ENCODE results near the gene ZNF423.

The ZNF423 gene

DNA sequence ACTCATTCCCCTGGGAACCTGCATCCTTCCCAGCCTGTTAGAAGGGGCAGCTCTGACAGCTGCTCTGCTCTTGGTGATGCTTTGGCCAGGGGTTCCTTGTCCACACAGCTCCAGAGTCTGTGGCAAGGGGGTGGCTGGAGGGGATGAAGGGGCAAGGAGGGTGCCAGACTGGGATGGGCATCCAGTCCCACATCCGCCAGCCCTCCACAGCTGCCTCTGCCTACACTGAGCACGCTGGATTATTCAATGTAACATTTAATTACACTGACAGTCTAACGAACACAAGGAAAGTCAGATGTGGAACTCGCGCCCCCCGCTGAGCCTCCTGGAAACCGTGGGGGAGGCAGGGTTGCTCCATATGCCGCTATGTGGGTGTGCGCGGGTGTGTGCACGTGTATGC, 381.2 kb downstream of the ZNF423 start:
- DNase-seq (ENCODE audit: low read depth in 2 of 2), result no peak

GRCh38 chr16:49473773-49474172, 382.1 kb downstream of the ZNF423 start:
- DNase-seq (ENCODE audit: low read depth in 2 of 2), result no peak

DNA sequence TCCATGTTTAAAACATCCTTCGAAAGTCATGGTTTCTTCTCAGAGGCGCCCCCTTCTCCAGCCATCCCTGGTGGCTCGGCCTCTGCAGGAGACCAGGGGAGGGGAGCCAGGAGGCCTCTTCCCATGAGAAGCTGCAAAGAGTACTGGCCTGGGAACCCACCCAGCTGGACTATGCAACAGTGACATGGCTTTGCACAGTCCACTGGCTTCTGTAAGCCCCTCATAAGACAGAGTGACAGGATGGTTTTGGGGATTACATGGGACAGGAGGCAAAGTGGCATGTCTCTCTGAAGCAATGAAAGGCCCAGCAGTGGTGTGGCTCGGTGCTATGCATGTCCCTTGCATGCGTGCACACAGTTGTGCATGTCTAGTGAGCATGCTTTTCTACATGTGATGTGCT, 382.8 kb downstream of the ZNF423 start:
- no peak for DNase-seq (ENCODE audit: low read depth in 2 of 2)

DNA sequence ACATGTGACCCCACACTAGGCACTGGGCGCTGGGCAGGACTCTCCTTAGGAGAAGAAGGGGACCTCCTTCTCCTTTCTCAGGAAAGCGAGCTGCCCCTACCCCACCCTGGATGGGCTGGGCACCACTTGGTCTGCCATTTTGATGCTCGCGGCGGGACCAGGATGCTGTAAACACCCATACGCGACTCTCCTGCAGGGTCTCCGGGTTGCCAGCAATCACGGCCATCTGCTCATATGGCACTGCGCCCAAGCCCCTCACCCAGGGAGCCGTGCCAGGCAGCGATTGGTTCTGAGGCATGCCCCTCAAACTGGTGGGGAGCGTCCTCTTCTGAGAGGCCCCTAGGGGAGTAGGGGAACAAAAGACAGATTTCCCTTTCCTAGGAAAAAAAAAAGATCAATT, 383.3 kb downstream of the ZNF423 start:
- DNase-seq (ENCODE audit: low read depth in 2 of 2), result no peak

DNA sequence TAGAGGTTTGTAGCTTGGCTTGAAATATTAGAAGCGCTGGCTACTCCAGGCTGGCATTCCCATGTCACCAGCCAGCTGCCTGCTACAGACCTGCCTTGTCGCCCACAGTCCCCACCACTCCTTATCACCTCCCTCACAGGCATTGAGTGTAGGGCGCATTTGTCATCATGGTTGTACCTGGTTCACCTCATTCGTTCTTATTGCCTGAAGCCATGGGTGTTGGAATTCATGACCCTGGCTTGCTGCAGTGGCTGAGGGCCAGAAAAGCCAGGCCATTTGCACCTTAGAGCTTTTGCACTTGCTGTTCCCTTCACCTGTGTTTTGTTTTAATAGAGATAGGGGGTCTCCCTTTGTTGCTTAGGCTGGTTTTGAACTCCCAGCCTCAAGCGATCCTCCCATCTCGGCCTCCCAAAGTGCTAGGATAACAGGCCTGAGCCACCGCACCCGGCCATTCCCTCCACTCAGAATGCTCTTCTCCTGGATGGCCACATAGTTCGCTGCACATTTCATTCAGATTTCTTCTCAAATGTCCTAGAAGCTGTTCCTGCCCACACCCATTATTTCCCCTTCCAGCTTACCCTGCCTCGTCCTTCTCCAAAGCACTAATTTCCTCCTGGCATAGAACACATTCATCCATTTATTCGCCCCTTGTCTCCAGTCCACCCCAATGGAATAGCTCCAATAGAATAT, 384.7 kb downstream of the ZNF423 start:
- DNase-seq (ENCODE audit: low read depth in 2 of 2), result no peak

DNA sequence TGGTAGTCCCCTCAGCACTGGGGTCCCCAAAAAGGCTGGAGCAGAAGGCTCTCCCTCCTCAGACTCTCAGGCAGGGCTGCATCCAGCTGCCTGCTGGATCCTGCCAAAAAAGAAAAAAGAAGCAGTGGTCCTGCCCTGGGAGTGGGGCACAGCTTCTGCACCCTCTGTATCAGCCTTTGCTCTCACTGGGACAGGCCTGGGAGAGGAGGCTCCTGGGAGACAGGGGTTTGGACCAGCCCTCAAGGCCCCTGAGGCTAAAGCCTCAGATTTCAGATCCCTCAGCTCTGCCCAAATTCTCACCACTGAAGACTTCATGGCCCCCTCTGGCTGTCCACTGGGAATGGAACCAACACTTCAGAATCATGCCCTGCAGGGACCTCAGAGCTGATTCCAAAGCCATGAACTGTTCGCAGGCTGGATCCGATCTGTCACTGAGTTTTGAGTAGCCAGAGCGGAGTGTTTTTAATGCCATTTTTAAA, 385.4 kb downstream of the ZNF423 start:
- no peak for DNase-seq (ENCODE audit: low read depth in 2 of 2)

GRCh38 chr16:49469930-49470451, 385.9 kb downstream of the ZNF423 start:
- no peak for DNase-seq (ENCODE audit: low read depth in 2 of 2)

GRCh38 chr16:49469311-49469670, 386.6 kb downstream of the ZNF423 start:
- no peak for DNase-seq (ENCODE audit: low read depth in 2 of 2)

DNA sequence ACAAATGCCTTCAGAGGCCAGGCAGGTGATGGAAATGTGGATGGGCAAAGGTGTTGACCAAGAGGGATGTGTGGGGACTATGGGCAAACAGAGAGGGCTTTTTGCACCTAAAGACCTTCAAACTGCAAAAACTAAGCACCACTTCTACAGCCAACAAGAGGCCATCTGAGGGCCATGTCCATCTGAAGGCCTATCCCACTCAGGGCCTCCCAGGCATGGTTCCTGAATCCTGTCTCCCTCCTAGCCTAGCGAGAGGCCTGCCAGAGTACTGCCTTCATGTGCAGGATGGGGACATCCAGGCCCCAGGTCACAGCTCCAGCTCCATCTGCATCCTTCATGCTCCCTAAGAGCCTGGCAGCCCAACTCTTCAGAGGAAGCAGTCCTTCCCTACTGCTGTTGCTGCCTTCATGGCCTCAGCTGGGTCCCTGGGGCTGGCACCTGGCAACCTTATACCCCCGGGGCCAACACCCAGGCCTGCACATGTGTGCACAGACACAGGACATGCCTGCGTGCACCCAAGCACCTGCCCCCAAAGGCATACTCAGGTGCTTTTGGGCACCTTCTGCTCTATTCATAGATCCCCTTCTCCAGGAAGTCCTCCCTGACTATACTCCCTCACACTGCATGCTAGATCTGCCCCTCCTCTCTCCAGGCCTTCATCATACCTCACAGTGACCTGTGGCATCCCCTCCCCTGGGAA, 387.2 kb downstream of the ZNF423 start:
- DNase-seq (ENCODE audit: low read depth in 2 of 2), result no peak

- no peak for DNase-seq (ENCODE audit: low read depth in 2 of 2)
Measured at GRCh38 chr16:49467540-49468372, 388.2 kb downstream of the ZNF423 start.

DNA sequence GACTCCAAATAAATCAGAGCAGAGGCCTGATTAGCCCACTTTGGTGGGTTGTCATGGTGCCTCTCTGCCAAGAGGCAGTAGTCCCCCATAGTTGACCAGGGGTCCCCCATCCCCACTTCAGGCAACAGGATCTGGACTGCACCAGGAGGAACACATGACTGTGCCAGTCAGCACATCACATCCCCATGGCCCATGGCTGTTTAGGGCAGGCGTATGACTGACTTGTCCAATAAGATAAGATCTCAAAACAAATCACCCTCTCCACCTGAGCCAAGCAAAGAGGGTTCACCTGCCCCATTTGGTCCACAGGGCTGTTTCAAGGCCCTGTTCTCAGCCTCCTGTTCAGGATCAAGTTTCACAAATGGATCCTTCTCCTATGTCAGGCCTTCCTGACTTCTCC, 389.0 kb downstream of the ZNF423 start:
- no peak for DNase-seq (ENCODE audit: low read depth in 2 of 2)

GRCh38 chr16:49466529-49466831, 389.4 kb downstream of the ZNF423 start:
- DNase-seq (ENCODE audit: low read depth in 2 of 2), result no peak

- DNase-seq (ENCODE audit: low read depth in 2 of 2), result no peak
Measured at GRCh38 chr16:49465661-49466528, 390.0 kb downstream of the ZNF423 start.

GRCh38 chr16:49464877-49465504, 390.9 kb downstream of the ZNF423 start:
- DNase-seq (ENCODE audit: low read depth in 2 of 2), result no peak

- no peak for DNase-seq (ENCODE audit: low read depth in 2 of 2)
Measured at GRCh38 chr16:49464093-49464492, 391.8 kb downstream of the ZNF423 start.

GRCh38 chr16:49463529-49463928, 392.4 kb downstream of the ZNF423 start:
- peak; percentile 14 to 30 for DNase-seq (ENCODE audit: low read depth in 2 of 2)

DNA sequence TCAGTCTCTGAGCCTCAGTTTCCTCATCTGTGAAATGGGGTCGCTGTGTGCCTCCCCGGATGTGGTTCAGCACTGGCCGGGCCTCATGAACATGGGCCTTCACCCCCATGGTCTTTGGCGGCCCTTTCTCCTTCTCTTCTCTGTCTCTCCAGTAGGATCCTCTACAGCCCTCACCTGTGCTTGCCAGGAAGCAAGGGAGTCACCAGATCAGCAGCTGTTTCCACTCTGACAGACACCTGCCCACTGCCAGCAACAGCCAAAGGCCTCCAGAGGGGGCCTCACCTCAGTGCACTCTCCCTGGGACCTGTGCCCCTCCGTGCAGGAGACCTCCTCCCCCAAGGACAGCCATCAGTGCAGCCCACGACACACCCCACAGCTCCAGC, 392.9 kb downstream of the ZNF423 start:
- no peak for DNase-seq (ENCODE audit: low read depth in 2 of 2)

- DNase-seq (ENCODE audit: low read depth in 2 of 2), result no peak
Measured at GRCh38 chr16:49462362-49462988, 393.4 kb downstream of the ZNF423 start.

DNA sequence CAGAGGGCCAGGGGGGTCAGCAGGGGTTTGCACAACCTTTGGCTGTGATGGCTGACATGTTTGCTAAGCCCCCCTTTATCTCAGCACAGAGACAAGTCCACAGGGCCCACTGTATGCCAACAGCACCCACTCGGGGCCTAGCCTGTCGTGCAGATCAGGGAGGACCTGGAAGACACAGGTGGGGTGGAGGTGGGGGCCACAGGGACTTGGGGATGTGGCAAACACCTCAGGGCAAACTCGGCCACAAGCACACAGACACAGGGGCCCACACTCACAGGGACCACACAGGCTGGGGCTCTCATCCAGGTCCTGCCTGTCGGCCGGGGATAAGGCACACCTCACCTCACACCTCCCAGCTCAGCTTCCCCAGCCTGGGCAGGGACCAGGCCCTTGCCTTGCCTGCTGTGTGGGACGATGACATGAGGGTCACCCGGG, 394.4 kb downstream of the ZNF423 start:
- no peak for DNase-seq (ENCODE audit: low read depth in 2 of 2)

- DNase-seq (ENCODE audit: low read depth in 2 of 2), result no peak
Measured at GRCh38 chr16:49460786-49461470, 395.0 kb downstream of the ZNF423 start.
